Stimulated activated CD8-positive, alpha-beta memory T cell treated with anti-CD3 and anti-CD28 coated beads, Interleukin-15, amount 100 ng/mL, for 48 hours (primary cell): ENCODE measurements around the gene THSD4.

Experiments
- DNase-seq, 2 donors: peaks; one replicate each; pipeline ENCODE4 v3.0.0-alpha.2; 2020; ENCODE audit warnings: low read depth in 2 of 2

THSD4 gene

DNA sequence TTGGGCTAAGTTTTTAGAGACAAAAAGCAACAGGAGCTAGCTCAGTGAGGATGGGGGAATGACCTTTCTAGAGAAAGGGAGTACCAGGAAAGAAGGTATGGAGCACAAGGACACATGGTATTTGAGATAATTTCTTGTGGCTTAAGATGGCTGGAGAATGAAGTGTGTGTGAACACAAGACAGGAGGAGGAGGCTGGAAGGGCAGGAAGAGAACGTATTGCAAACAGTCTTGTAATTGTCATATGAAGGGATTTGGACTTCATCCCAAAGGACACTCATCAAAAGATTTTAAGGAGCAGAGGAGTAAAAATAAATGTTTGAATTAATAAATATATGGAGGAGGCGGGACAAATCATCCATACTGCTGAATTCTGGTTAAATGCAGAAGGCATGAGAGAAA lies 426.5 kb downstream of the THSD4 start:
- no peak for DNase-seq

- no peak for DNase-seq
These were observed 427.6 kb downstream of the THSD4 start for GRCh38 chr15:71542836-71543235.

DNA sequence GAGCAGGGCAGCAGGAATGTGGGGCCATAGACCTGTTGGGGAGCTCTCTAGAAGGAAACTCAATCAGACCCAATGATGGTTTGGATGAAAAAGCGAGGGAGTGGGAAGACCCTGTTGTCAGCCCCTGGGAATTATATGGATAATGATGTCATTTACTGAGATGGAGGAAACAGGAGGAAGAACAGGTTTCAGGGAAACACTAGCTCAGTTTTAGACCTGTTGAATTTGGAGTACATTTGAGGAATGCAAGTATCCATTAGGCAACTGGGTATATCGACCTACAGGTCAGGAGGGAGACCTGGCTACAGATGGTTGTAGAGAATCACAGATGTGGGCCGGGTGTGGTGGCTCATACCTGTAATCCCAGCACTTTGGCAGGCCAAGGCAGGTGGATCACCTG lies 428.1 kb downstream of the THSD4 start:
- no peak for DNase-seq

DNA sequence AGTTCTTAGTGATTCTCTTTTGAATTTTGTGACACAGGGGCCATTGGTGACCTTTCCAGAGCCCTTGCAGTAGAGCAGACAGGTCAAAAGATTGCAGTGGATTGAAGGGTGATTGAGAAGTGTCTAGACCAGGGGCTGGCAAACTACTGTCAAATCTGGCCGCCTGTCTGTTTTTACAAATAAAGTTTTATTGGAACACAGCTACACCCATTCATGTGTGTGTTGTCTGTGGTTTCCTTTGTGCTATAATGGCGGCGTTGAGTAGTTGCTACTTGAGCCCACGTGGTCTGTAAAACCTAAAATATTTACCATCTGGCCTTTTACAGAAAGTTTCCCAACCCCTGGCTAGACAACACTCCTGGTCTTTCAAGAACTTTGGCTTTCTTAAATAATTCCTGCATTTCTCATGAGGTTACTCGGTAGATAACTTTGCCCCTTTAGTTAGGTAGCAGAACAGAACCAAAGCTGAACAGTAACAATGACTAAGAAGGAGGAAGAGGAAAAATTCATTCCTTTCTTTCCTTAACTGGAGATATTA lies 430.0 kb downstream of the THSD4 start:
- no peak for DNase-seq

DNA sequence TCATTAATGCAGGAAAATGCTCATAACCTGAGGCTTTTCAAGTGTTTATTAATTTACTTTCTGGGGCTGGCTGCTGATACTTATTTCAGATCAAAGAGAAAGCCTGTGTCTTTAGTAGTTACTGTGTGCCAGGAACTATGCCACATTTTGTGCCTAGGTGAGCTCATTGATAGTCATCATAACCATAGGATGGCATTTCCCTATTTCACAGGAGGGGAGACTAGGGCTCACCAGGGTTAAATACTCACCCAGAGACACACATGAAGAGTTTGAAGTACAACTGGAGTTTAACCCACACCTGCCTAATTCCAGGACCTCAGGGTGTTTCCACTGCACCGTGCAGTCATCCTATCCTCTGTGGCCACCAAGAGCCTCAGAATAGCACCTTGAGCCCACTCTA lies 430.7 kb downstream of the THSD4 start:
- DNase-seq: no peak

- DNase-seq: no peak
These were observed 431.7 kb downstream of the THSD4 start for GRCh38 chr15:71547011-71547410.

DNA sequence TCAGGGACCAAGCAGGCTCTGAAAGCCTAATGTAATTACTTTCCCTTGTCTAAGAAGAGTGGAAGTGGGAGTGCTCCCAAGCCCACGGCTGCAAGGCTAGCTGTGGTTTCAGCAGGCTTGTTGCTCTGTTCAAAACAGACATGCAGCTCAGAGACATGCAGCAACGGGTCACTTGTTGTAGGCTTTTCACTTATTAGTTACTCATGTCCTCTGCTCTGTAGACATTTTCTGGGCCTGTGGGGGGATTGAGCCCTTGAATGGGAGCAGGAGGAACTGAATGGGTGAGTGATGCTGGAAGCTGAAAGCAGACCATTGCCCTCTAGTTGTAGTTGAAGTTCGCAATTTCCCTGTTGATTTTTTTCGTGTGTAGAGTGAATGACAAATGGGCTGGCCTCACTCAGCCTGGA lies 433.1 kb downstream of the THSD4 start:
- DNase-seq: no peak

DNA sequence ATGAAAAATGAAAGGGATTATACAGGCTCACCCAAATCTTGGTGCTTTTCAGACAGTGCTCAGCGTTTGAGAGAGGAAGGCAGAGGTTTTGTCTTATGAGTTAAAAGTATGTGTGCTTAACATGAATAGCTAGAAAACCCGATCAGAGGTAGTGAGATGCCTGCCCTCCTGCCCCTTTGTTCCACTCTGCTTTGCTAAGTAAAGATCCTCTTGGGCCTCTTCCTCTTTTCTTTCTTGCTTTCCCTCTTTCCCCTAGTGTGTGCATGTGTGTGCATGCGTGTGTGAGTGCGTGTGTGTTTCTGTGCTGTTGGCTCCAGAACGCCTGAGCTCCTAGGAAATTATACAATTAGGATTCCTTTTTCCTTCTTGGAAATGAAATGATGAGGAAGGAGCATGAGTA lies 433.8 kb downstream of the THSD4 start:
- DNase-seq: no peak

DNA sequence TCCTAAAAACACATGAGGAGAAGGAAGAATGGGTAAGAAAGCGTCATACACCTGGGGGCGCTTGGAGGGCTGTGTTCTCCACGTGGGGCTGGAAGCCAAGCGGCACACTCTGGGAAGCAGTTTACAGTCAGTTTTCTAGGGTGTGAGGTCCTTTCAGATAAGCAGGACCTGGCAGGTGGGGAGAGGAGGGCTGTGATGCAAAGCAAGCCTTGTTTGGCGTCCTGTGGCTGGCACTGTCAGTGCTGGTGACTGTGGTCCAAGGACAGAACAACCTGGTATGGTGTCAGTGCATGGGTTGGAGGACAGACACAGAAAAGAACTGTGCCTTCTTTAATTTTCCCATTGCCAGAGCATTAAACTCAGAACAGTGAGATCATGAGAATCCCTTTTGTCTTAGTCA lies 434.4 kb downstream of the THSD4 start:
- DNase-seq: no peak

- no peak for DNase-seq
These were observed 436.3 kb downstream of the THSD4 start for GRCh38 chr15:71551566-71551965.

- DNase-seq: no peak
These were observed 443.8 kb downstream of the THSD4 start for GRCh38 chr15:71559098-71559497.

GRCh38 chr15:71559616-71560015 lies 444.3 kb downstream of the THSD4 start:
- DNase-seq: no peak

GRCh38 chr15:71562251-71562650 lies 447.0 kb downstream of the THSD4 start:
- DNase-seq: no peak

- no peak for DNase-seq
These were observed 448.9 kb downstream of the THSD4 start for GRCh38 chr15:71564217-71564616.

GRCh38 chr15:71565006-71565405 lies 449.7 kb downstream of the THSD4 start:
- DNase-seq: no peak

GRCh38 chr15:71565631-71566160 lies 450.4 kb downstream of the THSD4 start:
- DNase-seq: no peak

DNA sequence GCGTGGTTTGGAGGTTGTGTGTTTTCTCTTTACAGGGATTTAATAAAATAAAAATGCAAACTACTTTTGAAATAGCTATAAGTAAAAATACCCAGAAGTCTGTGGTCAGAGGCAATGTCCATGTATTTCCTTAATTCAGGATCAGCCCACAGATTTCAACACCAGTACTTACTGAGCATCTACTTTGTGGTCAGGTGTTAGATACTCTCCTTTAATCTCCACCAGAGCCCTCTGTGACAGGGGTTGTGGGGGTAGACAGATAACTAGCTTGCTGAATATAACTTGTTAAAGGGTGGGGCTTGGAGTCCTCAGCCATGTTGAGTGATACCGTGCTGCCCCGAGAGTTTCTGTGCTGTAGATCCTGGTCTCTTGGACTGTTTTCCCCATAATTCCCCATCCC lies 451.0 kb downstream of the THSD4 start:
- no peak for DNase-seq

DNA sequence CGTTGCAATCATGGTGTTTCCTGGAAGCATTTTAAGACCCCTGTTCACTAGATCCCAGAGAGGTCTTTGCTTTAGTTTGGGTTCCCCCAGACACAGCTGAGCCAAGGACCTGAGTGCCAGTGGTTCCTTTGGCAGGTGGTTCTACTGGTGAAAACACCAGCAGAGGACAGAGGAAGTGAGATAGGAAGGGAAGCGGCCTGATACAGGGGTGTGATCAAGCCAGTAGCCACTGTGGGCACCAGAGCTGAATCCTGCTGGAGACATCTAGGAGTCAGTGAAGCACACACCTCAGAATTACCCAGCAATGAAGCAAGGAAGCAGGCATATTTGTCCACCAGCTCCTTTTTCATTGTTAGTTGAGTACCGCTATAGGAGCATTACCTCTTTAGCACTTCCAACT lies 451.9 kb downstream of the THSD4 start:
- no peak for DNase-seq

DNA sequence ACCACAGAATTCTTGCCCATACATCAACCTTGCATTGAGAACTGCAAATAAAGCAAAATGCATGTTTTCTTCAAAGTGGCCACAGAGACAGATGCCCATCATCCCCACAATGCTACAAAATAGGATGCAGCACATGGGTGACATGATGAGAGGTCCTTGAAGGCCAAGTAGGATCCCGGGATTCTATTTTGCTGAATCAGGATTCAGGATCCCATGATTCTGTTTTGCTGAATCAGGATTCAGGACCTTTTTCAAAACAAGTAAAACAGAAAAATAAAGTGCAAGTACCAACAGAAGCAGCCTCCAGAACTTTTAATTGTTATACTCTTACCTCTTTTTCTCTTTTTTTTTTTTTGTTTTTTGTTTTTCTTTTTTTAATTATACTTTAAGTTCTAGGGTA lies 453.0 kb downstream of the THSD4 start:
- DNase-seq: no peak

- no peak for DNase-seq
These were observed 455.5 kb downstream of the THSD4 start for GRCh38 chr15:71570736-71571135.

- DNase-seq: no peak
These were observed 456.4 kb downstream of the THSD4 start for GRCh38 chr15:71571641-71572040.

- no peak for DNase-seq
These were observed 457.3 kb downstream of the THSD4 start for GRCh38 chr15:71572452-71573053.

- no peak for DNase-seq
These were observed 458.3 kb downstream of the THSD4 start for GRCh38 chr15:71573599-71573998.

GRCh38 chr15:71575474-71576045 lies 460.3 kb downstream of the THSD4 start:
- DNase-seq: no peak
